Type B pancreatic cell (in vitro differentiated cells): ENCODE measurements around the gene NOS1AP. TPM values are rescaled to one million over a fixed set of nuclear protein-coding genes. Genes with fewer than 3 reads are reported as not detected.

ENCODE experiments used
- DNase-seq: peaks from one replicate; pipeline ENCODE4 v3.0.0; 2021; ENCODE audit warnings: mixed read lengths; ENCODE audit not compliant: unreplicated experiment; ENCODE audit errors: extremely low spot score
- H3K27ac Mint-ChIP-seq: 2 replicates; pipeline ENCODE4 v1.8.0; 2021; ENCODE audit warnings: mild to moderate bottlenecking, mixed read lengths
- H3K27me3 Mint-ChIP-seq: 2 replicates; pipeline ENCODE4 v1.8.0; 2021; ENCODE audit warnings: mixed read lengths
- H3K36me3 Mint-ChIP-seq: 2 replicates; pipeline ENCODE4 v1.8.0; 2021; ENCODE audit warnings: mixed read lengths
- H3K4me1 Mint-ChIP-seq: one replicate; pipeline ENCODE4 v1.8.0; 2021; ENCODE audit warnings: mixed read lengths; ENCODE audit not compliant: unreplicated experiment
- H3K4me3 Mint-ChIP-seq: 2 replicates; pipeline ENCODE4 v1.8.0; 2021; ENCODE audit warnings: mild to moderate bottlenecking, mixed read lengths
- H3K9me3 Mint-ChIP-seq: 2 replicates; pipeline ENCODE4 v1.8.0; 2021; ENCODE audit warnings: mixed read lengths
- CTCF ChIP-seq: fragments of 200-600 bp; sonication (generic); conservative IDR thresholded peaks from 2 replicates; pipeline ENCODE4 v1.5.0; 2021; ENCODE audit warnings: antibody characterized with exemption, mild to moderate bottlenecking
- total RNA-seq: library from RNA; stranded (reverse); gene quantifications from 2 replicates; pipeline ENCODE4 v1.2.1, GENCODE V29; 2021; ENCODE audit warnings: low replicate concordance

Gene NOS1AP
- total RNA-seq, 1 donor from 2014 or later, result 10.4 TPM

- Mint-ChIP-seq H3K27me3 (no peaks in the 10 kb centered on the region), H3K4me3 (peak overlapping the region; percentile 17), H3K9me3 (peaks cover 8% of the 10 kb centered on the region), H3K4me1 (peaks cover 26% of the 10 kb centered on the region), H3K27ac (peak overlapping the region; percentile 63), H3K36me3 (peaks cover 18% of the 10 kb centered on the region)
- no peak for TF ChIP-seq CTCF
- DNase-seq, result no peak
Observed at GRCh38 chr1:162094271-162094670, 24.8 kb downstream of the NOS1AP start.

GRCh38 chr1:162094723-162095122 lies 25.2 kb downstream of the NOS1AP start:
- no peak for DNase-seq
- peaks cover 26% of the 10 kb centered on the region for H3K4me1 Mint-ChIP-seq
- no peaks in the 10 kb centered on the region for H3K27me3 Mint-ChIP-seq

GRCh38 chr1:162107911-162108310 lies 38.4 kb downstream of the NOS1AP start:
- Mint-ChIP-seq H3K27me3 (no peaks in the 10 kb centered on the region), H3K9me3 (peaks cover 19% of the 10 kb centered on the region), H3K4me3 (no peak overlapping the region), H3K36me3 (peaks cover 7% of the 10 kb centered on the region), H3K4me1 (no peaks in the 10 kb centered on the region), H3K27ac (no peak overlapping the region)
- no peak for DNase-seq
- no peak for TF ChIP-seq CTCF

More at GRCh38 chr1:162094723-162095122, 25.2 kb downstream of the NOS1AP start:
- Mint-ChIP-seq H3K4me3 (no peak overlapping the region), H3K36me3 (peaks cover 15% of the 10 kb centered on the region), H3K27ac (peak overlapping the region; percentile 63), H3K9me3 (peaks cover 4% of the 10 kb centered on the region)
- TF ChIP-seq CTCF, result no peak

- Mint-ChIP-seq H3K9me3 (peaks cover 15% of the 10 kb centered on the region), H3K4me3 (no peak overlapping the region), H3K27me3 (no peaks in the 10 kb centered on the region), H3K4me1 (no peaks in the 10 kb centered on the region), H3K27ac (no peak overlapping the region), H3K36me3 (peaks cover 7% of the 10 kb centered on the region)
- no peak for DNase-seq
- TF ChIP-seq CTCF, result no peak
Observed at GRCh38 chr1:162108426-162108825, 38.9 kb downstream of the NOS1AP start.

- H3K27ac Mint-ChIP-seq, result no peak overlapping the region
- no peaks in the 10 kb centered on the region for H3K27me3 Mint-ChIP-seq
- H3K9me3 Mint-ChIP-seq, result peaks cover 10% of the 10 kb centered on the region
- H3K4me1 Mint-ChIP-seq, result peaks cover 5% of the 10 kb centered on the region
- no peak for DNase-seq
- TF ChIP-seq CTCF, result no peak
- no peak overlapping the region for H3K4me3 Mint-ChIP-seq
- peaks cover 4% of the 10 kb centered on the region for H3K36me3 Mint-ChIP-seq
Observed at GRCh38 chr1:162110910-162111309, 41.4 kb downstream of the NOS1AP start.

GRCh38 chr1:162111572-162111971 lies 42.1 kb downstream of the NOS1AP start:
- H3K4me1 Mint-ChIP-seq, result peaks cover 8% of the 10 kb centered on the region
- peaks cover 4% of the 10 kb centered on the region for H3K36me3 Mint-ChIP-seq
- H3K27me3 Mint-ChIP-seq, result no peaks in the 10 kb centered on the region
- H3K4me3 Mint-ChIP-seq, result no peak overlapping the region
- peaks cover 10% of the 10 kb centered on the region for H3K9me3 Mint-ChIP-seq
- TF ChIP-seq CTCF, result no peak
- no peak overlapping the region for H3K27ac Mint-ChIP-seq
- DNase-seq, result no peak
